Thyroid gland (tissue), 4 donors: ENCODE measurements around the gene GABRA5.

ENCODE experiments used
- POLR2A ChIP-seq, 2 donors: fragments of 450-650 bp; IDR thresholded peaks; one replicate each; pipeline ENCODE4 v1.6.1; 2017; ENCODE audit warnings: antibody characterized with exemption in 2 of 2, mild to moderate bottlenecking in 2 of 2, moderate library complexity in 1 of 2
- TF ChIP-seq, protein P1 (sequence below), 6 experiments: fragments of 200-600 bp in 3 of 6; fragments of 450-650 bp in 3 of 6; sonication (generic) in 3 of 6; IDR thresholded peaks; one replicate each; pipeline ENCODE4 v1.5.1; 2016 to 2019; ENCODE audit warnings: antibody characterized with exemption in 6 of 6, mild to moderate bottlenecking in 2 of 6, inconsistent platforms in 1 of 6, moderate library complexity in 1 of 6

DNA sequence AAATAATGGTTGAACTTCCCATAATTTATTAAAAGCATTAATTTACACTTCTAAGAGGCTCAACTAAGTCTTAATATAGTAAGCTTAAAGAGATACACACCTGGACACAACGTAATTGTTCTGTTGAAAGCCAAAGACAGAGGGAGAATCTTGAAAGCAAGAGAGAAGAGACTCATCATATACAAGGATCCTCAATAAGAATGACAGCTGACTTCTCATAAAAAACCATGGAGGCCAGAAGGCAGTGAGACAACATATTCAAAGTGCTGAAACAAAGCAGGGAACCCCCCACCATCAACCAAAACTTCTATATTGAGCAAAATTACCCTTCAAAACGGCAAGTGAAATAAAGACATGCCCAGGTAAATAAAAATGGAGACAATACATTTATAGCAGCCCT, 87.5 kb downstream of the GABRA5 start:
- TF ChIP-seq, protein P1, sequence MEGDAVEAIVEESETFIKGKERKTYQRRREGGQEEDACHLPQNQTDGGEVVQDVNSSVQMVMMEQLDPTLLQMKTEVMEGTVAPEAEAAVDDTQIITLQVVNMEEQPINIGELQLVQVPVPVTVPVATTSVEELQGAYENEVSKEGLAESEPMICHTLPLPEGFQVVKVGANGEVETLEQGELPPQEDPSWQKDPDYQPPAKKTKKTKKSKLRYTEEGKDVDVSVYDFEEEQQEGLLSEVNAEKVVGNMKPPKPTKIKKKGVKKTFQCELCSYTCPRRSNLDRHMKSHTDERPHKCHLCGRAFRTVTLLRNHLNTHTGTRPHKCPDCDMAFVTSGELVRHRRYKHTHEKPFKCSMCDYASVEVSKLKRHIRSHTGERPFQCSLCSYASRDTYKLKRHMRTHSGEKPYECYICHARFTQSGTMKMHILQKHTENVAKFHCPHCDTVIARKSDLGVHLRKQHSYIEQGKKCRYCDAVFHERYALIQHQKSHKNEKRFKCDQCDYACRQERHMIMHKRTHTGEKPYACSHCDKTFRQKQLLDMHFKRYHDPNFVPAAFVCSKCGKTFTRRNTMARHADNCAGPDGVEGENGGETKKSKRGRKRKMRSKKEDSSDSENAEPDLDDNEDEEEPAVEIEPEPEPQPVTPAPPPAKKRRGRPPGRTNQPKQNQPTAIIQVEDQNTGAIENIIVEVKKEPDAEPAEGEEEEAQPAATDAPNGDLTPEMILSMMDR (IDR thresholded peaks at IDR 0.05), result no peak
- no peak for TF ChIP-seq POLR2A (IDR thresholded peaks at IDR 0.05)
